GM12872 (cell line): ENCODE results near the gene ADNP2.

Source experiments
- CTCF ChIP-seq: IDR thresholded peaks from 3 replicates; pipeline ENCODE4 v1.5.1; 2011; ENCODE audit warnings: low read depth, mild to moderate bottlenecking, low read length, moderate library complexity; ENCODE audit not compliant: insufficient read depth

ADNP2 gene

GRCh38 chr18:80108739-80109675 is at the start of gene ADNP2:
TSS of gene ADNP2 (plus strand) at chr18:80109262. CDS start at chr18:80117543, 8,281 bp downstream.
- TF ChIP-seq CTCF: no peak

- no peak for TF ChIP-seq CTCF
Observed at GRCh38 chr18:80059945-80060344, 49.1 kb upstream of the ADNP2 start.

- no peak for TF ChIP-seq CTCF
Observed at GRCh38 chr18:80065705-80066104, 43.4 kb upstream of the ADNP2 start.

GRCh38 chr18:80067321-80067720 is 41.7 kb upstream of the ADNP2 start:
- TF ChIP-seq CTCF: no peak

GRCh38 chr18:80067897-80068296 is 41.2 kb upstream of the ADNP2 start:
- TF ChIP-seq CTCF: no peak

- TF ChIP-seq CTCF: no peak
Observed at GRCh38 chr18:80068571-80069272, 40.3 kb upstream of the ADNP2 start.

GRCh38 chr18:80070825-80071224 is 38.2 kb upstream of the ADNP2 start:
- TF ChIP-seq CTCF: no peak
